KOPT-K1 (cell line): Measurements from ENCODE around the gene PRELID1.
"Not testable (repeated sequence)": the region's sequence is repeated elsewhere in the genome, so short reads cannot be mapped to it uniquely, and the experiment has no call there.

Experiments used
- H3K27ac ChIP-seq: fragments of 200-600 bp; sonication (generic); 2 replicates; pipeline ENCODE4 v1.5.1; 2016; ENCODE audit warnings: antibody characterized with exemption, mild to moderate bottlenecking, low read depth, low read length; ENCODE audit not compliant: poor library complexity, severe bottlenecking
- H3K36me3 ChIP-seq: fragments of 200-600 bp; sonication (generic); 2 replicates; pipeline ENCODE4 v1.5.1; 2017; ENCODE audit warnings: antibody characterized with exemption, mild to moderate bottlenecking, low read length, moderate library complexity; ENCODE audit not compliant: insufficient read depth
- H3K9me3 ChIP-seq: fragments of 200-600 bp; sonication (generic); 2 replicates; pipeline ENCODE4 v1.5.1; 2017; ENCODE audit warnings: antibody characterized with exemption, low read length, mild to moderate bottlenecking; ENCODE audit not compliant: insufficient read depth, poor library complexity, severe bottlenecking

Gene PRELID1, protein sequence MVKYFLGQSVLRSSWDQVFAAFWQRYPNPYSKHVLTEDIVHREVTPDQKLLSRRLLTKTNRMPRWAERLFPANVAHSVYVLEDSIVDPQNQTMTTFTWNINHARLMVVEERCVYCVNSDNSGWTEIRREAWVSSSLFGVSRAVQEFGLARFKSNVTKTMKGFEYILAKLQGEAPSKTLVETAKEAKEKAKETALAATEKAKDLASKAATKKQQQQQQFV

DNA sequence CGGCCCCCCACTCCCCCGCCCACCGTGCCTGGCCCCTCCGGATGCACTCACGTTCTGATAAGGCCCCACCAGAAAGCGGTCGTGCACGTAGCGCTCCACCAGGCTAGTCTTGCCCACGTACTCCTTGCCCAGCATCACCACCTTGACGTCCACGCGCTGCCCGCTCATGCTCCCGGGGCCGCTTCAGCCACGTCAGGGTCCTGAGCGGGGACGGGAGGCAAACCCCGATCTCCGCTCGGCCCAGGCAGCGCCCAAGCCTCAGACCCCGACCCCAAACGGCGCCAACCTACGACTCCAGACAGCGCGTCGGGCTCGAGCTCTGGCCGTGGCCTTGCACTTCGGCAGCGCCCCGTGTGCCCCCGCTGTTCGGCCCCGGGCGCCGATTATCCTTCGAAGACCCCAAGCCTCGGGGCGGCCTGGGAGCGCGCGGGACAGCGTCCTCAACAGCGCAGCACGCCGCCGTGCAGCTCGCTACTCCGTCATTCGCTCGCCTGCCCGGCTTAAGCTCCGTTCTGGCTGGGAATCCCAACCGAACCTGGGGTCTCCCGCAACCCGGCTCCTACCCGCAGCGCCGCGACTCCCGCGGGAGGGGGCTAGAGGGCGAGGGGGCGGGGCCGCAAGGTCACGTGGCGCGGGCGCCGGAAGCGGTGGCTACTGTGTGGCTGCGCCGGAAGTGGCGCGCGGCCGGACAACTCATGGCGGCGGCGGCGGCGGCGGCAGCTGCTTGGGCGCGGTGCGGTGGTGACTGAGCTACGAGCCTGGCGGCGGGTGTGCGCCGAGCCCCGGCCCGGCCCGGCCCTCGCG lies at the start of gene PRELID1, which contains the start of gene RAB24:
PRELID1 (plus strand) TSS at position 679 of the 804 bp plus-strand sequence. CDS start 187 bp downstream, outside the sequence.
RAB24 (minus strand) TSS at position 599 of the 804 bp plus-strand sequence; CDS start at position 168, 431 bp downstream.
- H3K27ac ChIP-seq: peak within 1 kb of the TSS; percentile 85
- no peaks in the 10 kb centered on the region for H3K9me3 ChIP-seq
- H3K36me3 ChIP-seq: peaks cover 60% of the 10 kb centered on the region

DNA sequence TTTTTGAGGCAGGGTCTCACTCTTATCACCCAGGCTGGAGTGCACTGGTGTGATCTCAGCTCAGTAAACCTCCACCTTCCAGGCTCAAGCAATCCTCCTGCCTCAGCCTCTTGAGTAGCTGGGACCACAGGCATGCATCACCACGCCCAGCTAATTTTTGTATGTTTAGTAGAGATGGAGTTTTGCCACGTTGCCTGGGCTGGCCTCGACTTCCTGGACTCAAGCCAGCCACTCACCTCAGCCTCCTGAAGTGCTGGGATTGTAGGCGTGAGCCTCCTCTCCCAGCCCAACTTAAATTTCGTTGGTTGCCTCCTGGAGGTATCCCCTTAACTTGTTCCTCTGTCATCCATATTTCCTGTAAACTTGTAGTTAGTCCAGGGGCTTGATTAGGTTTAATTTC lies 47.3 kb upstream of the PRELID1 start:
- H3K9me3 ChIP-seq: no peaks in the 10 kb centered on the region
- peaks cover 98% of the 10 kb centered on the region for H3K36me3 ChIP-seq
- H3K27ac ChIP-seq: no peak overlapping the region

DNA sequence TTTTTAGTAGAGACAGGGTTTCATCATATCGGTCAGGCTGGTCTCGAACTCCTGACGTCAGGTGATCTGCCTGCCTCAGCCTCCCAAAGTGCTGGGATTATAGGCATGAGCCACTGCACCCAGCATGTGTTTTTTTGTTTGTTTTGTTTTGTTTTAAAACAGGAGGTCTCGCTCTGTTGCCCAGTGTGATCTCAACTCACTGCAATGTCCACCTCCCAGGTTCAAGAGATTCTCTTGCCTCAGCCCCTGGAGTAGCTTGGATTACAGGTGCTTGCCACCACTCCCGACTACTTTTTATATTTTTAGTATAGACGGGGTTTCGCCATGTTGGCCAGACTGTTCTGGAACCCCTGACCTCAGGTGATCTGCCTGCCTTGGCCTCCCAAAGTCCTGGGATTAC lies 44.9 kb upstream of the PRELID1 start:
- peaks cover 98% of the 10 kb centered on the region for H3K36me3 ChIP-seq
- not testable (repeated sequence) for H3K9me3 ChIP-seq, H3K27ac ChIP-seq

DNA sequence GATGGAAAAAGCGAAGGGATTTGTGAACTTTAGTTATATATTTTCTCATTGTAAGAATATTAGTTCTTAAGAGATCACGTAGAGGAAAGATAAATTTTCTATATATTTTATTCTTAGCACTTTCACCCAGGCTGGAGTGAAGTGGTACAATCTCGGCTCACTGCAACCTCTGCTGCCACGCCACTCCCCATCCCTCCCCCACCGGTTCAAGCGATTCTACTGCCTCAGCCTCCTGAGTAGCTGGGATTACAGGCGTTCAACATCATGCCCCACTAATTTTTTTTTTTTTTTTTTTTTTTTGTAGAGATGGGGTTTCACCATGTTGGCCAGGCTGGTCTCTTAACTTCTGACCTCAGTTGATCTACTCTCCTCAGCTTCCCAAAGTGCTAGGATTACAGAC lies 42.6 kb upstream of the PRELID1 start:
- no peak overlapping the region for H3K27ac ChIP-seq
- no peaks in the 10 kb centered on the region for H3K9me3 ChIP-seq
- peaks cover 97% of the 10 kb centered on the region for H3K36me3 ChIP-seq

DNA sequence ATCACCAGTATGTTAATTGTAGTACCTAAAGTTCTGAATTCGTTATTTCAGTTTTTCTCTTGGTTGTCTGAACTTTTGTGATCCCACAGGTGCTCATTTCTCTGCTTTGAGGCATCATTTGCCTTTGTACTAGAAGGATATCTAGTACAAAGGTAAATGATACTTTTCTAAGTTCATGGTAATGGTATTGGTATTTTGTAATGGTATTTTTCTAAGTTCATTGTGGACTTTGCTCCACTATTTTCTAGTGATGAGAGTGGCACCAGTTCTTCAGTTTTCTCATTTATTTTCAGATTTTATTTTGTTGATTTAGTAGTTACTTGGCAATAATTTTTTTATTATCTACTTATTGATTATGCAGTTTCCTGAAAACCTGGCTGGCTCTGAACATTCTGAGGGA lies 42.1 kb upstream of the PRELID1 start:
- Histone ChIP-seq H3K36me3 (peaks cover 97% of the 10 kb centered on the region), H3K27ac (no peak overlapping the region), H3K9me3 (no peaks in the 10 kb centered on the region)

DNA sequence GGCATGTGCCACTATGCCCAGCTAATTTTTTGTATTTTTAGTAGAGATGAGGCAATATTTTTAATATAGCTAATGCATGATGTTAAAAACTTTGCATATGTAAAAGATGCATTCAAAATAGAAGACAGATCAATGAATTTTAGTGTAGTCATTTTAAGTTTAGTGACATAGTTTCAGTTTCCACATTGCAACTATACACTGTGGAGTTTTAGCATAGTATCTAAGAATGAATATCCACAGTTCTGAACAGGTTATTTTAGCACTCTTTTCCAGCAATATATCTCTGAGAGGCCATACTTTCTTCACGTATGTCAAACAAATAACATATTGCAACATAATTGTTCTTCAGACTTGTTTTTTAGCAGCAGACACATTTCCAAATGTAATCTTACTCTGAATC lies 39.4 kb upstream of the PRELID1 start:
- Histone ChIP-seq H3K27ac (no peak overlapping the region), H3K36me3 (peaks cover 96% of the 10 kb centered on the region), H3K9me3 (no peaks in the 10 kb centered on the region)

DNA sequence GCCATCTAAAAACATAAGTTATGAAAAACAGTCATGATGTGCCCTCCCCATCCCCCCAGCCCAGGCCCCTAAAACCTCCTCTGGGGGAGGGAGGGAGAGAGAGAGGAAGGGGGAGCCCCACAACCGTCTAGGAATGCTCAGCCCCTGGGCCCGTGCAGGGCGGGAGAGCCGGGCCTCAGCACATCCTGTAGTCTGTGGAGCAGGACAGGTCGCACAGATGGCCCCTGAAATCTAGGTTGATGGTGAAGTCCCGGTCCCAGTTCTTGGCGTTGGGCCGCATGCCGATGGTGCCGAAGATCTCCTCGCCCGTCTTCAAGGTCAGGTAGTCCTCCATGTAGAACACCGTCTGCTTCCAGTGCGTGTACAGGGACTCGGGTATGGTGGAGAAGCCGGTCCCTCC lies 38.2 kb upstream of the PRELID1 start:
- Histone ChIP-seq H3K36me3 (peaks cover 96% of the 10 kb centered on the region), H3K9me3 (no peaks in the 10 kb centered on the region), H3K27ac (no peak overlapping the region)

DNA sequence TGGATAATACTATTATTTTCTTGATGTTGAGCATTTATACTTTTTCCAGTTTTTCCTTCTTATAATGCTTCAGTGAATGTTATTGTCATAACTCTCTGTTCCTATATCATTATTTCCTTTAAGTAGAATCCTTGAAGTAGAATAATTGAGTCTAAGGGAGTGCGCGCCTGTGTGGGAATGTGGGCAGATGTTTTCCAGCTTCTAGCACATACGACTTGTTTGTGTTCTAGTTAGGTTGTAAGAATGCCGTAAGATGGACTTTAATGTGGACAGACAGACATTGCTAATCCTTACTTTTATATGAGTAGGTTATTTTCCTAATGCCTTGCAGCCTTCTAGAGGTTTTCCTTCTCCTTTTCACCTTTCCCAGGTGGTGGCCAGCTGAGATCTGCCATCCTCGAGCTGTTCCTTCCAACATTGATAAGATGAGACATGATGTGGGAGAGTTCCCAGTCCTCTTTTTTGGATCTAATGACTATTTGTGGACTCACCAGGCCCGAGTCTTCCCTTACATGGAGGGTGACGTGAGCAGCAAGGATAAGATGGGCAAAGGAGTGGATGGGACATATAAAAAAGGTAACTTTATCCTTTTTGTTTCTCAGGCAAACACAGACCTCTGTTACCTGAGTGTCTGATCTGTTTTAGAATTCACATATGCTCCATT lies 34.2 kb upstream of the PRELID1 start:
- no peak overlapping the region for H3K27ac ChIP-seq
- peaks cover 94% of the 10 kb centered on the region for H3K36me3 ChIP-seq
- no peaks in the 10 kb centered on the region for H3K9me3 ChIP-seq

DNA sequence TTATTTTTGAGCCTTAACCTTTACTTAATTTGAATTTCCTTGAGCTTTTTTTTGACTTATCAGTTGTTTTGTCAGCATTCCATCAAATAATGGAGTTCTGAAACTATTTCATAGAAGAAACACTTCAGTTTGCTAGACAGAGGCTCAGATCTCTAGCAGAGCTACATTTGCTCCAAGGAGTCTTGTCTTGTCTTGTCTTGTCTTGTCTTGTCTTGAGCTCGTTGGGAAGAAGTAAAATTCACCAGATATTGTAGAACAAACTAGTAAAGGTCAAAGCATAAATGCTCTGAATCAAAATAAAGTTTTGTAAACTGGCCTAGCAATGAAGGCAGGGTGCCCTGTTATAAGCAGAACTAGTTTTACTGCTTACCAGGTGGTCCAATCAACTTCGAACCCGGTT lies 33.6 kb upstream of the PRELID1 start:
- H3K27ac ChIP-seq: no peak overlapping the region
- no peaks in the 10 kb centered on the region for H3K9me3 ChIP-seq
- H3K36me3 ChIP-seq: peaks cover 94% of the 10 kb centered on the region

DNA sequence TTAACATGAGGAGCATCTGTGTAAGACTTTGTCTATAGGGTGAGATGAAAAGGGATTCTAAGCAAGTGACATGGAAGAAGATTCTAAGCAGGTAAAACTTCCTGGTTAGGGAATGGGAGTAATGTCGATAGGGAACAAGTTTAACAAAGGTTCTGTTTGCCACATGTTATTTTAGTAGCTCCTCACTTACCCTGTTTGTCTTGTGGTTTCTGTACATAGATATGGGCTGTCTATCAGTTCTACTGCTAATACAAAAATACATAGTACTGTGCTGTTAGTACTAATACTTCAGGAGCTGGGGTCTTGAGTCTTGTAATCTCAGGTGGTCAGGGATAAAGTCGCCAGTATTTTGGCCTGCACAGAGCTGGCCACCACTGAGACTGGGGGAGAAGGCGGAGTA lies 32.9 kb upstream of the PRELID1 start:
- Histone ChIP-seq H3K36me3 (peaks cover 94% of the 10 kb centered on the region), H3K9me3 (no peaks in the 10 kb centered on the region), H3K27ac (no peak overlapping the region)

DNA sequence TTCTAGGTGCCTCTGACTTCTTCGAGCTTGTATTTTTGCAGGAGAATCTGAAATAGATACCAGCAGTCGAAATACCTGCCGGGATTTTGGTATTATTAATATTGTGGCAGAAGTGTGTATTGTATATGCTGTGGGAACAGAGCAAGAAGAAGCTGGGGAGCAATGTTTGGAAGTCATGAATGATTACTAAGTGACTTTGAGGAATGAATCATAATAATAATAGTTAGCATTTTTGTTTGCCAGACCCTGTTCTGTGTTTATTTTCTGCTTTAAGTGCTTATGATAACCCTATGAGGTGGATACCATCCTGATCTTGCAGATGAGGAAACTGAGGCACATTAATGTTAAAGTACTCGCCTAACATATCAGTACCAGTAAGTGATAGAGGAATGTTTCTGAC lies 32.5 kb upstream of the PRELID1 start:
- peaks cover 94% of the 10 kb centered on the region for H3K36me3 ChIP-seq
- no peaks in the 10 kb centered on the region for H3K9me3 ChIP-seq
- no peak overlapping the region for H3K27ac ChIP-seq

DNA sequence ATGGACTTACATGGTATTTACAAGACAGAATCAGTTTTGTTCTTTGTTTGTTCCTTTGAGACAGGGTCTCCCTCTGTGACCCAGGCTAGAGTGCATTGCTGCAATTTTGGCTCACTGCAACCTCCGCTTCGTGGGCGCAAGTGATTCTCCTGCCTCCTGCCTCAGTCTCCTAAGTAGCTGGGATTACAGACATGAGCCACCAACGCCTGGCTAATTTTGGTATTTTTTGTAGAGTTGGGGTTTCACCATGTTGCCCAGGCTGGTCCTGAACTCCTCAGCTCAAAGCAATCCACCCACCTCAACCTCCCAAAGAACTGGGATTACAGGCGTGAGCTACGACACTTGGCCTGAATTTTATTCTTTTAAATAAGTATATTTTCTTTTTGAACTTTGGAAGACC lies 27.7 kb upstream of the PRELID1 start:
- Histone ChIP-seq H3K9me3 (no peaks in the 10 kb centered on the region), H3K36me3 (peaks cover 90% of the 10 kb centered on the region), H3K27ac (no peak overlapping the region)

DNA sequence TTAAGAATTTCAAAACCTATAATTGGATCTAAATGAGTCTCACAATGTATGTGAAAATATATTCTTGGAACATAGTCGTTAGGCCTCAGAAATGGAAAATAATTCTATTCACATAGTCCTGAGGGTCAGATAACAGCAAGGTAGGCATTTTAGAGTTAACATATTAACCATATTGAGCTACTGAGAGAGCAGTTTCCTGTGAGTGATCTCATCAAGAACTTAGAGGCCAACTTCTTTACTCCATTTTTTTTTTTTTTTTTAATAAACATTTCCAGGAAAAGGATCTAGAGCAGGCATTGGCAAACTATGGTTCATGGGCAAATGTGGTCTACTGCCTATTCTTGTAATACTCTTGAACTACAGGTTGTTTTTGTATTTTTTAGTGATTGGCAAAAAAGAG lies 26.7 kb upstream of the PRELID1 start:
- Histone ChIP-seq H3K9me3 (no peaks in the 10 kb centered on the region), H3K36me3 (peaks cover 91% of the 10 kb centered on the region), H3K27ac (no peak overlapping the region)

DNA sequence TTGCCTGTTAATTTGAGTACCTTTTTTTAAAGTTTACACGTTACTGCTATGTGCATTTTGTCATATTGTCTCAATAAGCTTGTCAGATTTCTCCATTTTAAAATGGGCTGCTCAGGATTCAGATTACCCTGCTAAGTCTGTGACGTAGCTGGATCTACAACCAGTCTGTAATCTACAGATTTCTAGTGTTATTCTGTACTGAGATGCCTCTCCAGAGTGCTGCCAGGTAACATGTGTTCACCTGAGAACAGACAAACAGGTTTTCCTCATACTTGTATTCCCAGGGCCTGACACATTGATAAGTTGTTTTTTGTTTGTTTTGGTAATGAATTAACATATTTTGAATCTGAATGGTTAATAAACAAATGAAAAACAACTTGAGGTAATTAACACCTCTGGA lies 15.4 kb upstream of the PRELID1 start:
- Histone ChIP-seq H3K36me3 (peaks cover 99% of the 10 kb centered on the region), H3K27ac (no peak overlapping the region), H3K9me3 (no peaks in the 10 kb centered on the region)

DNA sequence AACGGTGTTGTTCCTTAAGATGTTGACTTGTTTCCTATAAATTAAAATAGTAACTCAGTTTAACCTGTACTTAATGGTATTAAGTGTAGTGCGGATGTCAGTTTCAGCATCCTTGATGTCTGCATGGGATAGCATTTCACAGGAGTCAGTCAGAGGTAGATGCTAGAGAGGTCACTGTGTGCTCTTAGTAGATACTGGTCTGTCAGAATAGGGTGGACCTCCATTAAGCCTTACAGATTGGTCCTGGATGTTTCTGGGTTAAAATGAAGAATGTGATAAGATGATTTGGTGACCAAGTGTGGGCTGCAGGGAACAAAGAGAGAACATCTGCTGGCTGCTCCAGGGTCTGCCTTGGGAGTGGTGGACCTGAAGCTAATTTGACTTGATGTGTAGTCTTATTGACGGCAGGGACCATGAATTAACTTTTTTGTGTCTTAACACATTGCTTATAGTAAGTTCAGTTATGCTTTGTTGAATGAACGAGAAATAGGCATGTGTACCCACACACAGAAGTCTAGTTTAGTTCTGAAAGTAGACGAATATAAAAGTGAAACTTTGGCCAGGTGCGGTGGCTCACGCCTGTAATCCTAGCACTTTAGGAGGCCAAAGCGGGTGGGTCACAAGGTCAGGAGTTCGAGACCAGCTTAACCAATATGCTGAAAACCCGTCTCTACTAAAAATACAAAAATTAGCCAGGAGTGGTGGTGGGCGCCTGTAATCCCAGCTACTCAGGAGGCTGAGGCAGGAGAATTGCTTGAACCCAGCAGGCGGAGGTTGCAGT lies 12.6 kb upstream of the PRELID1 start:
- H3K36me3 ChIP-seq: peaks cover 99% of the 10 kb centered on the region
- no peaks in the 10 kb centered on the region for H3K9me3 ChIP-seq
- H3K27ac ChIP-seq: no peak overlapping the region
